Parathyroid adenoma (tissue), 2 donors: Measurements from ENCODE around the gene MRM2.

Source experiments
- H2AFZ ChIP-seq: fragments of 300-600 bp; sonication (generic); one replicate; pipeline ENCODE4 v1.7.0; 2017; ENCODE audit warnings: antibody characterized with exemption, mild to moderate bottlenecking
- H3K27ac ChIP-seq: fragments of 300-600 bp; sonication (generic); one replicate; pipeline ENCODE4 v1.7.0; 2017
- H3K27me3 ChIP-seq: fragments of 300-600 bp; sonication (generic); one replicate; pipeline ENCODE4 v1.7.0; 2017; ENCODE audit warnings: low read length; ENCODE audit not compliant: control insufficient read depth, insufficient read depth
- H3K36me3 ChIP-seq: fragments of 300-600 bp; sonication (generic); one replicate; pipeline ENCODE4 v1.7.0; 2017; ENCODE audit warnings: low read length; ENCODE audit not compliant: control insufficient read depth, insufficient read depth
- H3K4me1 ChIP-seq: fragments of 300-600 bp; sonication (generic); one replicate; pipeline ENCODE4 v1.7.0; 2017; ENCODE audit warnings: control low read depth
- H3K4me2 ChIP-seq: fragments of 300-600 bp; sonication (generic); one replicate; pipeline ENCODE4 v1.7.0; 2017; ENCODE audit warnings: low read length
- H3K4me3 ChIP-seq: fragments of 300-600 bp; sonication (generic); one replicate; pipeline ENCODE4 v1.7.0; 2017; ENCODE audit warnings: low read depth, low read length
- H3K79me2 ChIP-seq: fragments of 300-600 bp; sonication (generic); one replicate; pipeline ENCODE4 v1.7.0; 2017; ENCODE audit warnings: control low read depth
- H3K9ac ChIP-seq: fragments of 300-600 bp; sonication (generic); one replicate; pipeline ENCODE4 v1.7.0; 2017; ENCODE audit warnings: mild to moderate bottlenecking
- H3K9me3 ChIP-seq: fragments of 300-600 bp; sonication (generic); one replicate; pipeline ENCODE4 v1.7.0; 2017; ENCODE audit warnings: low read length; ENCODE audit not compliant: control insufficient read depth
- TF ChIP-seq, protein P1 (sequence below): fragments of 300-600 bp; sonication (generic); IDR thresholded peaks from one replicate; pipeline ENCODE4 v1.7.0; 2017; ENCODE audit warnings: antibody characterized with exemption, mild to moderate bottlenecking
- donor health status: primary hyperparathyroidism.

Gene MRM2

DNA sequence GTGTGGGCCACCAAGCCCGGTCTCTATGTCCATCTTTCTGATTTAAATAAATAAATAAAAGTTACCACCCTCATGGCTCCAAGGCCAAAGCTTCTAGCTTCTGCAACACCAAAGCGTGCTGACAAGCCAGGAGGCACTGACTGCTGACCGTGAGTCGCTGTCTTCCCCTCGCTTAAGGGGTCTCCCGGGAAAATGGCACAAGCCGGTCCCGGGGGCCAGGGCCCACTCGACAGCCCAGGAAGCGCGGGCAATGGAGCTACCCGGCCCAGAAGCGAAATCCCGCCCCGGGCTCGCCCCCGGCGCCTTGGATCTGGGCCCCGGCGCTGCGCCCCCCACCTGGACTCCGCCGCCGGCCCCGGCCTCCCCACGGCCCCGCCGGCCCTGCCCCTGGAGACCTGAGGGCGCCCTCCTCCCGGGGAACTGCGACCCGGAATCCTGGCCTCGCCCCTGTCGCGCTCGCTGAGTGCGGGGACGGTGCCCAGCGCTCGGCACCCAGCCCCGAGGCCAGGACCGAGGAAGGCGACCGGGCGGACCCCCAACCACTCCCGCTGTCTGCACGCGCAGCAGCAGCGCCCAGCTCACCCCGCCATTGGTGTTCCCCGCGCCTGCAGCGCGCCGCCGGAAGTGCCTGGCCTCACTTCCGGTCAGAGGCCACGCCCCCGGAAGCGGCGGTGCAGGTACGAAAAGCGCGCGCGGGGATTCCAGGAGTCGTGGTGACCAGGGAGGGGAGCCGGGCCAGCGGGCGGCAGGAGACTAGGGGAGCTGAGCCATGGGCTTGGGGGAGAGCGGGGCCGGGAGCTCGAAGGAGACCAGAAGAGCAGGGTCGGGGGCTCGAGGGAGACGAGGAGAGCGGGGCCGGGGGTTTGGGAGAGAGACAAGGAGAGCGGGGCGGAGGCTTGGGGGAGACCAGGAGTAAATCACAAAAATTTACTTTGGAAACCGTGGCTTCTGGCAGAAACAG is at the start of gene MRM2, which contains the start of gene NUDT1:
MRM2 (minus strand) TSS at position 626 of the 961 bp plus-strand sequence; CDS start at position 590, 36 bp downstream.
NUDT1 (plus strand) TSS at position 647 of the 961 bp plus-strand sequence. CDS start 2,349 bp downstream, outside the sequence.
- no peaks in the 10 kb centered on the region for H3K9me3 ChIP-seq
- peak within 1 kb of the TSS; percentile 98 for H2AFZ ChIP-seq
- TF ChIP-seq, protein P1, sequence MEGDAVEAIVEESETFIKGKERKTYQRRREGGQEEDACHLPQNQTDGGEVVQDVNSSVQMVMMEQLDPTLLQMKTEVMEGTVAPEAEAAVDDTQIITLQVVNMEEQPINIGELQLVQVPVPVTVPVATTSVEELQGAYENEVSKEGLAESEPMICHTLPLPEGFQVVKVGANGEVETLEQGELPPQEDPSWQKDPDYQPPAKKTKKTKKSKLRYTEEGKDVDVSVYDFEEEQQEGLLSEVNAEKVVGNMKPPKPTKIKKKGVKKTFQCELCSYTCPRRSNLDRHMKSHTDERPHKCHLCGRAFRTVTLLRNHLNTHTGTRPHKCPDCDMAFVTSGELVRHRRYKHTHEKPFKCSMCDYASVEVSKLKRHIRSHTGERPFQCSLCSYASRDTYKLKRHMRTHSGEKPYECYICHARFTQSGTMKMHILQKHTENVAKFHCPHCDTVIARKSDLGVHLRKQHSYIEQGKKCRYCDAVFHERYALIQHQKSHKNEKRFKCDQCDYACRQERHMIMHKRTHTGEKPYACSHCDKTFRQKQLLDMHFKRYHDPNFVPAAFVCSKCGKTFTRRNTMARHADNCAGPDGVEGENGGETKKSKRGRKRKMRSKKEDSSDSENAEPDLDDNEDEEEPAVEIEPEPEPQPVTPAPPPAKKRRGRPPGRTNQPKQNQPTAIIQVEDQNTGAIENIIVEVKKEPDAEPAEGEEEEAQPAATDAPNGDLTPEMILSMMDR, result peak; percentile 10
- peak within 1 kb of the TSS; percentile 91 for H3K4me2 ChIP-seq
- no peaks in the 10 kb centered on the region for H3K27me3 ChIP-seq
- peak within 1 kb of the TSS; percentile 31 for H3K9ac ChIP-seq
- no peaks in the 10 kb centered on the region for H3K36me3 ChIP-seq
- H3K27ac ChIP-seq, result no peak within 1 kb of the TSS
- peaks cover 6% of the 10 kb centered on the region for H3K79me2 ChIP-seq
- peaks cover 4% of the 10 kb centered on the region for H3K4me1 ChIP-seq
- peak within 1 kb of the TSS; percentile 86 for H3K4me3 ChIP-seq

DNA sequence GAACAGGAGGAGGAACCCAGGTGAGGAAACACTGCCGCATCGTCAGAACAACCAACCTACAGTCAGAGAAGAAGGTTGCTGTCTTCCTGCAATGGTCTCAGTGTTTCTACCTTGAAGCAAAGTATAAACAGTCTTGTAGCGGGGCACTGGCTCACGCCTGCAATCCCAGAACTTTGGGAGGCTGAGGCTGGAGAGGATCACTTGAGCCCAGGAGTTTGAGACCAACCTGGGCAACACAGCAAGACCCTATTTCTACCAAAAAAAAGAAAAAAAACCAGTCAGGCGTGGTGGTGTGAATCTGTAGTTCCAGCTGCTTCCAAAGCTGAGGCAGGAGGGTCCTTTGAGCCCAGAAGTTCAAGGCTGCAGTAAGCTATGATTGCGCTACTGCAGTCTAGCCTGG is 48.9 kb upstream of the MRM2 start:
- Histone ChIP-seq H3K27ac (no peak overlapping the region), H2AFZ (no peak overlapping the region), H3K9me3 (no peaks in the 10 kb centered on the region), H3K4me1 (no peaks in the 10 kb centered on the region), H3K9ac (no peak overlapping the region), H3K27me3 (no peaks in the 10 kb centered on the region), H3K79me2 (peaks cover 2% of the 10 kb centered on the region), H3K4me2 (no peak overlapping the region), H3K36me3 (no peaks in the 10 kb centered on the region), H3K4me3 (no peak overlapping the region)
- TF ChIP-seq, protein P1, result no peak

DNA sequence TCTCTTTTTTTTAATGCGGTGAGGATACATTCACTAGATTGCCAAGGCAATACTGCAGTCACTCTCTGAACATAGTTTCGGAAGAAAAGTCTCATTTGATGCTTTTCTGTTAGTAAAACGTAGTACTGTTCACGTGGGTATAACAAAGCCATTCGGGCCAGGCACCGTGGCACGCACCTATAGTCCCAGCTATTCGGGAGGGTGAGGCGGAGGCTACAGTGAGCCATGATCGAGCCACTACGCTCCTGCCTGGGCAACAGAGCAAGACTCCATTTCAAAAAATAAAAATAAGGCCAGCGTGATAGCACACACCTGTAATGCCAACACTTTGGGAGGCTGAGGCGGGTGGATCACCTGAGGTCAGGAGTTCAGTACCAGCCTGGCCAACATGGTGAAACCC is 47.6 kb upstream of the MRM2 start:
- no peak overlapping the region for H3K4me2 ChIP-seq
- H3K4me1 ChIP-seq, result no peaks in the 10 kb centered on the region
- H3K27ac ChIP-seq, result no peak overlapping the region
- no peaks in the 10 kb centered on the region for H3K9me3 ChIP-seq
- H3K9ac ChIP-seq, result no peak overlapping the region
- H3K27me3 ChIP-seq, result no peaks in the 10 kb centered on the region
- H3K36me3 ChIP-seq, result no peaks in the 10 kb centered on the region
- H3K4me3 ChIP-seq, result no peak overlapping the region
- H2AFZ ChIP-seq, result no peak overlapping the region
- TF ChIP-seq, protein P1, result no peak
- peaks cover 2% of the 10 kb centered on the region for H3K79me2 ChIP-seq

DNA sequence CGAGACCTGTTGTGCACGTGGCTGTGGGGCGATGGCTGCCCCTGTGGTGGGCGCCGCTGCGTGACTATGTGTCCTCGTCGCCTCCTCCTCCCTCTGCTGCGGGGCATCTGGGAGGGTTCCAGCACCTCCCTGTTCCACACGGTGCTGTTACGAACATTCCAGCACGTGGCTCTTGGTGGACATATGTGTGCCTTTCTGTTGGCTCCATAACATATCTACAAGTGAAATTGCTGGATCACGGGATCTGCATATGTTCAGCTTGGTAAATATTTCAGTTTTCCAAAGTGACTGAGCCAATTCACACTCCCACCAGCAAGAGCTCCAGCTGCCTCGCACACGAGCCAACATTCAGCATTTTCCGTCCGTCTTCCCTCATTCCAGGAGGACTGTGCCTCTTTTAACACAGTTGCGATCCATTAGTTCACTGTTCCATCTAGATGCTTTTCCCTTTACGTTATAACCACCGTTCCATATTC is 47.1 kb upstream of the MRM2 start:
- Histone ChIP-seq H3K4me1 (no peaks in the 10 kb centered on the region), H3K9ac (no peak overlapping the region), H3K27ac (no peak overlapping the region), H2AFZ (no peak overlapping the region), H3K79me2 (peaks cover 2% of the 10 kb centered on the region), H3K9me3 (no peaks in the 10 kb centered on the region), H3K4me2 (no peak overlapping the region), H3K36me3 (no peaks in the 10 kb centered on the region), H3K4me3 (no peak overlapping the region), H3K27me3 (no peaks in the 10 kb centered on the region)
- TF ChIP-seq, protein P1, result no peak
